Loucy (cell line): ENCODE measurements around the gene PIGS.

Source experiments
- EZH2phosphoT487 ChIP-seq: fragments of 200-600 bp; IDR thresholded peaks from 2 replicates; pipeline ENCODE4 v1.6.1; 2018; ENCODE audit warnings: antibody characterized with exemption, mild to moderate bottlenecking, moderate library complexity, borderline replicate concordance
- TF ChIP-seq, protein P1 (sequence below): fragments of 200-600 bp; sonication (generic); conservative IDR thresholded peaks from 2 replicates; pipeline ENCODE4 v1.5.1; 2014; ENCODE audit warnings: mild to moderate bottlenecking, antibody characterized with exemption, low read length

DNA sequence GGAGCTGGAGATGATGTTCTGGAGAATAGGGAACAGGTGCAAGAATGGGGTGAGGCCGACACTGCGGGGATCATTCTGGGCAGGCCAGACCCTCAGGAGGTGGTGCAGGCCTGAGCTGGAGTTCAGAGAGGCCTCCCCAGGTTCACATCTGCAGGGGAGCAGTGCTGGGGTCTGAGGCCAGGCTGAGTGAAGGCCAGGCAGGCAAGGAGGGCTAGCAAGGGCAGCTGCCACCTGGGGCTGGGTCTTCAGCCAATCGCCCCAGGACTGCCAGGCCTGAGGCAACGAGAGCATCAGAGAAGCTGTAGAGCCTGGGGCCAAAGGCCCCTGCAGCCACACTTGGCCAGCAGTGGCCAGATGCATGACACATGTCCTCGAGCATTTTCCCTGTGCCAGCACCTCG, 50.6 kb downstream of the PIGS start:
- TF ChIP-seq, protein P1, sequence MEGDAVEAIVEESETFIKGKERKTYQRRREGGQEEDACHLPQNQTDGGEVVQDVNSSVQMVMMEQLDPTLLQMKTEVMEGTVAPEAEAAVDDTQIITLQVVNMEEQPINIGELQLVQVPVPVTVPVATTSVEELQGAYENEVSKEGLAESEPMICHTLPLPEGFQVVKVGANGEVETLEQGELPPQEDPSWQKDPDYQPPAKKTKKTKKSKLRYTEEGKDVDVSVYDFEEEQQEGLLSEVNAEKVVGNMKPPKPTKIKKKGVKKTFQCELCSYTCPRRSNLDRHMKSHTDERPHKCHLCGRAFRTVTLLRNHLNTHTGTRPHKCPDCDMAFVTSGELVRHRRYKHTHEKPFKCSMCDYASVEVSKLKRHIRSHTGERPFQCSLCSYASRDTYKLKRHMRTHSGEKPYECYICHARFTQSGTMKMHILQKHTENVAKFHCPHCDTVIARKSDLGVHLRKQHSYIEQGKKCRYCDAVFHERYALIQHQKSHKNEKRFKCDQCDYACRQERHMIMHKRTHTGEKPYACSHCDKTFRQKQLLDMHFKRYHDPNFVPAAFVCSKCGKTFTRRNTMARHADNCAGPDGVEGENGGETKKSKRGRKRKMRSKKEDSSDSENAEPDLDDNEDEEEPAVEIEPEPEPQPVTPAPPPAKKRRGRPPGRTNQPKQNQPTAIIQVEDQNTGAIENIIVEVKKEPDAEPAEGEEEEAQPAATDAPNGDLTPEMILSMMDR = no peak
- TF ChIP-seq EZH2phosphoT487 = no peak
